H9 (cell line): ENCODE measurements around the gene APBB2. TPM values are rescaled to one million over a fixed set of nuclear protein-coding genes. Genes with fewer than 3 reads are reported as not detected.

Experiments
- DNase-seq: peaks from one replicate; pipeline ENCODE4 v3.0.0-alpha.2; 2017
- H2AFZ ChIP-seq: one replicate; pipeline ENCODE4 v1.6.1; 2013; ENCODE audit warnings: mild to moderate bottlenecking, low read length, control low read depth, moderate library complexity
- H2AK5ac ChIP-seq: 2 replicates; pipeline ENCODE4 v1.6.1; 2013; ENCODE audit warnings: low read length, control low read depth, mixed read lengths; ENCODE audit not compliant: insufficient read length
- H2BK120ac ChIP-seq: one replicate; pipeline ENCODE4 v1.6.1; 2013; ENCODE audit warnings: low read depth, mild to moderate bottlenecking, low read length, control low read depth, inconsistent platforms; ENCODE audit not compliant: poor library complexity, severe bottlenecking
- H2BK12ac ChIP-seq: 2 replicates; pipeline ENCODE4 v1.6.1; 2013; ENCODE audit warnings: low read length, control low read depth, mixed read lengths, low read depth; ENCODE audit not compliant: insufficient read length
- H2BK15ac ChIP-seq: 2 replicates; pipeline ENCODE4 v1.6.1; 2013; ENCODE audit warnings: low read depth, low read length, control low read depth
- H2BK20ac ChIP-seq: one replicate; pipeline ENCODE4 v1.6.1; 2013; ENCODE audit warnings: low read depth, mild to moderate bottlenecking, low read length, control low read depth, inconsistent platforms; ENCODE audit not compliant: poor library complexity, severe bottlenecking
- H2BK5ac ChIP-seq: 2 replicates; pipeline ENCODE4 v1.6.1; 2013; ENCODE audit warnings: low read length, control low read depth, mixed read lengths; ENCODE audit not compliant: insufficient read length
- H3K14ac ChIP-seq: 2 replicates; pipeline ENCODE4 v1.6.1; 2013; ENCODE audit warnings: low read length, control low read depth; ENCODE audit not compliant: insufficient read depth
- H3K18ac ChIP-seq: 2 replicates; pipeline ENCODE4 v1.6.1; 2013; ENCODE audit warnings: low read depth, mild to moderate bottlenecking, mixed read lengths, low read length, control low read depth; ENCODE audit not compliant: insufficient read length
- H3K23ac ChIP-seq: 2 replicates; pipeline ENCODE4 v1.6.1; 2013; ENCODE audit warnings: low read length, control low read depth, mixed read lengths, low read depth; ENCODE audit not compliant: insufficient read length
- H3K23me2 ChIP-seq: 2 replicates; pipeline ENCODE4 v1.6.1; 2013; ENCODE audit warnings: low read depth, mild to moderate bottlenecking, mixed read lengths, low read length, control low read depth; ENCODE audit not compliant: insufficient read length, poor library complexity, severe bottlenecking
- H3K27ac ChIP-seq: 2 replicates; pipeline ENCODE4 v1.5.1; 2013; ENCODE audit warnings: low read length, control low read depth, mixed read lengths, low read depth; ENCODE audit not compliant: insufficient read length
- H3K27me3 ChIP-seq: 2 replicates; pipeline ENCODE4 v1.6.1; 2013; ENCODE audit warnings: low read length, control low read depth, inconsistent platforms; ENCODE audit not compliant: insufficient read depth
- H3K4ac ChIP-seq: 2 replicates; pipeline ENCODE4 v1.6.1; 2013; ENCODE audit warnings: low read depth, mild to moderate bottlenecking, control low read depth, inconsistent platforms, low read length, moderate library complexity
- H3K4me1 ChIP-seq: 2 replicates; pipeline ENCODE4 v1.6.1; 2013; ENCODE audit warnings: low read length, control low read depth, inconsistent platforms; ENCODE audit not compliant: insufficient read depth
- H3K4me2 ChIP-seq: 2 replicates; pipeline ENCODE4 v1.6.1; 2013; ENCODE audit warnings: low read length, control low read depth, mixed read lengths; ENCODE audit not compliant: insufficient read length, insufficient read depth
- H3K56ac ChIP-seq: 2 replicates; pipeline ENCODE4 v1.6.1; 2013; ENCODE audit warnings: low read depth, mild to moderate bottlenecking, mixed read lengths, low read length, control low read depth; ENCODE audit not compliant: insufficient read length
- H3K79me1 ChIP-seq: 2 replicates; pipeline ENCODE4 v1.6.1; 2013; ENCODE audit warnings: low read depth, mild to moderate bottlenecking, moderate library complexity, low read length, control low read depth, inconsistent platforms; ENCODE audit not compliant: insufficient read depth, poor library complexity, severe bottlenecking
- H3K79me2 ChIP-seq: 2 replicates; pipeline ENCODE4 v1.6.1; 2013; ENCODE audit warnings: low read length, control low read depth, inconsistent platforms; ENCODE audit not compliant: insufficient read depth
- H3K9ac ChIP-seq: 2 replicates; pipeline ENCODE4 v1.6.1; 2013; ENCODE audit warnings: low read length, control low read depth, mixed read lengths; ENCODE audit not compliant: insufficient read length; ENCODE audit errors: extremely low read depth
- H3K9me3 ChIP-seq: one replicate; pipeline ENCODE4 v1.6.1; 2013; ENCODE audit warnings: low read depth, low read length, inconsistent platforms; ENCODE audit not compliant: control insufficient read depth
- H3T11ph ChIP-seq: one replicate; pipeline ENCODE4 v1.6.1; 2013; ENCODE audit warnings: mild to moderate bottlenecking, low read length, control low read depth, inconsistent platforms
- H4K20me1 ChIP-seq: one replicate; pipeline ENCODE4 v1.6.1; 2013; ENCODE audit not compliant: control insufficient read depth, insufficient read length, insufficient read depth
- H4K5ac ChIP-seq: 2 replicates; pipeline ENCODE4 v1.6.1; 2013; ENCODE audit warnings: low read depth, mild to moderate bottlenecking, mixed read lengths, low read length, control low read depth; ENCODE audit not compliant: insufficient read length
- H4K8ac ChIP-seq: replicated peaks from 2 replicates; pipeline ENCODE4 v1.6.1; 2013; ENCODE audit warnings: low read length, control low read depth, mixed read lengths, low read depth; ENCODE audit not compliant: insufficient read length
- H4K91ac ChIP-seq: 2 replicates; pipeline ENCODE4 v1.6.1; 2013; ENCODE audit warnings: low read depth, mild to moderate bottlenecking, moderate library complexity, mixed read lengths, low read length, control low read depth; ENCODE audit not compliant: insufficient read length
- H3K27ac Mint-ChIP-seq, 3 experiments: 2 replicates in 2 of 3; 3 replicates in 1 of 3; pipeline ENCODE4 v1.8.0; 2020 to 2021; ENCODE audit warnings: mixed read lengths in 3 of 3, mild to moderate bottlenecking in 1 of 3, moderate library complexity in 1 of 3
- H3K27me3 Mint-ChIP-seq: 2 replicates; pipeline ENCODE4 v1.8.0; 2021; ENCODE audit warnings: low read depth, mild to moderate bottlenecking, moderate library complexity, mixed read lengths
- H3K36me3 Mint-ChIP-seq, 3 experiments: 2 replicates in 2 of 3; 3 replicates in 1 of 3; pipeline ENCODE4 v1.8.0; 2020 to 2021; ENCODE audit warnings: low read depth in 3 of 3, mixed read lengths in 3 of 3; ENCODE audit not compliant: insufficient read depth in 1 of 3
- H3K4me1 Mint-ChIP-seq, 2 experiments: 2 replicates each; pipeline ENCODE4 v1.8.0; 2020; ENCODE audit warnings: mixed read lengths in 2 of 2
- H3K4me3 Mint-ChIP-seq, 2 experiments: 2 replicates in 1 of 2; 3 replicates in 1 of 2; pipeline ENCODE4 v1.8.0; 2020 to 2021; ENCODE audit warnings: mild to moderate bottlenecking in 2 of 2, mixed read lengths in 2 of 2, moderate library complexity in 1 of 2
- H3K9me3 Mint-ChIP-seq, 2 experiments: 2 replicates in 1 of 2; 3 replicates in 1 of 2; pipeline ENCODE4 v1.8.0; 2020; ENCODE audit warnings: mild to moderate bottlenecking in 2 of 2, mixed read lengths in 2 of 2, moderate library complexity in 1 of 2
- CTCF ChIP-seq: fragments of 200-600 bp; sonication (generic); conservative IDR thresholded peaks from 3 replicates; pipeline ENCODE4 v1.8.0; 2021; ENCODE audit warnings: antibody characterized with exemption, mild to moderate bottlenecking
- WGBS: extraction: QIAGEN DNeasy Blood & Tissue Kit; methylation state at CpG from one replicate; pipeline ENCODE4 v1.1.7; 2013; ENCODE audit warnings: missing lambda C conversion rate, low lambda C conversion rate, mixed read lengths; ENCODE audit not compliant: insufficient read length; ENCODE audit errors: extremely low coverage; 5-methylcytosine and 5-hydroxymethylcytosine counted together
- total RNA-seq: library from RNA; stranded (reverse); gene quantifications from 2 replicates; pipeline ENCODE4 v1.2.1, GENCODE V29; 2021

The APBB2 gene
- total RNA-seq, 1 experiment from 2014 or later, result 39.6 TPM

- no peaks in the 10 kb centered on the region for H3K9me3 ChIP-seq
- H3K23me2 ChIP-seq, result no peaks in the 10 kb centered on the region
- H4K5ac ChIP-seq, result no peak overlapping the region
- no peak overlapping the region for H3K18ac ChIP-seq
- no peak overlapping the region for H3K9ac ChIP-seq
- H3K56ac ChIP-seq, result no peak overlapping the region
- H4K20me1 ChIP-seq, result no peaks in the 10 kb centered on the region
- no peaks in the 10 kb centered on the region for H3K4me1 ChIP-seq
- Mint-ChIP-seq H3K9me3 (peaks cover 6 to 7% of the 10 kb centered on the region in 2 experiments; a peak in 3 of 5 replicates), H3K4me1 (peaks cover 11 to 16% of the 10 kb centered on the region in 2 experiments), H3K27ac (no peak overlapping the region), H3K27me3 (no peaks in the 10 kb centered on the region), H3K36me3 (peaks cover 2 to 8% (median 5%) of the 10 kb centered on the region in 3 experiments; a peak in 5 of 7 replicates), H3K4me3 (no peak overlapping the region)
- H3K4ac ChIP-seq, result no peak overlapping the region
- H3T11ph ChIP-seq, result no peak overlapping the region
- H2BK15ac ChIP-seq, result no peak overlapping the region
- no peaks in the 10 kb centered on the region for H3K79me1 ChIP-seq
- H2BK5ac ChIP-seq, result no peak overlapping the region
- no peak overlapping the region for H3K4me2 ChIP-seq
- H4K91ac ChIP-seq, result no peak overlapping the region
- no peak overlapping the region for H2AK5ac ChIP-seq
- no peaks in the 10 kb centered on the region for H3K27me3 ChIP-seq
- H3K79me2 ChIP-seq, result no peaks in the 10 kb centered on the region
- no CpG with 5 or more reads among the region's 5 CpGs for WGBS
- no peak overlapping the region for H2AFZ ChIP-seq
- no peak overlapping the region for H4K8ac ChIP-seq
- DNase-seq, result no peak
- H2BK20ac ChIP-seq, result no peak overlapping the region
- H2BK120ac ChIP-seq, result no peak overlapping the region
- no peak for TF ChIP-seq CTCF
- H3K14ac ChIP-seq, result no peak overlapping the region
- no peak overlapping the region for H3K23ac ChIP-seq
- H2BK12ac ChIP-seq, result no peak overlapping the region
- no peak overlapping the region for H3K27ac ChIP-seq
Observed at GRCh38 chr4:41052287-41052686, 162.1 kb downstream of the APBB2 start.
